Pons (tissue), 1 donor: ENCODE measurements around the gene ZNF236.
"Not testable (repeated sequence)": the region's sequence is repeated elsewhere in the genome, so short reads cannot be mapped to it uniquely, and the experiment has no call there.

Experiments used
- DNase-seq: peaks from one replicate; pipeline ENCODE4 v3.0.0-alpha.2; 2016; ENCODE audit warnings: low spot score

ZNF236 gene

DNA sequence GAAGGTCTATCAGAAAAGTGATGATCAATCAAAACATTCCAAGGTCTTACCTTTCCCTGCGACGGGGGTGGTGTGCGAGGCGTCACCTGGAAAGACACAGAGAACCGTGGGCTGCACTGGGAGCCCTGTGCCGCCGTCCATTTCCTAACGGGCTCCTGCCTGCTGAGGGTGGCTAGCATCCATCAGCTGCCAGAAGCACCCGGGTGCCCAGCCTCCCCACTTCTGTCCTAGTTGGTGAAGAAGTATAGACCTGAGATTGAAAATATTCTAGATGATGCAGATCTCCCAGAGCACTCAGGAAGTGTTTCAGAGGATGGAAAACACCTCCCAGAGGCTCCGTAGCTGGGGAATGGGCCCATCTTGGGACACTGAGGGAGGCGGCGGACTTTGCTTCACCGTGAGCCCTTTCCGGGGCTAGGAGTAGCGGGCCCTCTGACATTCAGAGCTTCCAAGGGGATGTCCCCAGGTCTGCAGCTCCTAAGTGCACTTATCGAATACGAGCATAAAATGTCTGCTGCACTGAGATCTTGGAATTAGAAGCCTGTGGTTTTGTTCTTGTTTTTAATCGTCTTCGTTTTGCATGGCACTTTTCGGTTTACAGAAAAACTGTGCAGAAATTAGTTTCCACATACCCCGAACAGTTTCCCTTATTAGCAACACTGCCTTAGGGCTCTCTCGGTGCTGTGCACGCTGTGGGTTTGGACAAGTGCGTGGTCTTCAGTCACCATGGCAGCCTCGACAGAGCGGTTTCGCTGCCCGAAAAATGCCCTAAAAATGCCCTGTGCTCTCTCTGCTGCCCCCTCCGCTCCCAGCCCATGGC lies 166.7 kb downstream of the ZNF236 start:
- peak; percentile 6 for DNase-seq

DNA sequence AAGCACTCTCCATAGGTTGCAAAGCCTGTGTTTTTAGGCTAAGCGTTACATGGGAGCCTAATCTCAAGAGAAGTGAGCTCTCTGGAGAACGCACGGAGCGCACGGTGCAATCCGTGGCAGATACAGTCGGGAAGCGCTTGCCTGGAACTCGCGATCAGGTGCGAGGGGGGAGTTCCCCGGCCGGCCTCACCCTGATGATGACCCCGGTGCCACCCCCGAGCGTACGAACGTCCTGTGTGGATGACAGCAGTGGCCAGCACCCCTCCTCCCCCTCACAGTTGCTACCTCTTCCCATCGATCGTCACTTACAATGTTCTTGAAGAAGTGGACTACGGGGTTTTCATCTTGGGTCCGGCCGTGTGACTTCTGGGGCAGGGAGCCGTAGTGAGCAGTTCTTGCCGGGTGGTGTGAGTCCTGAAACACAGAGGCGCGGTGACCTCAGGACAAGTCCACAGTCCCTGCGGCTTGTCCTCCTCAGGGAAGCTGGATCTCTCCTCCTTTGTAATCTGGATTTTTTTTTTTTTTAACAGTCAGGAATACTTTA lies 167.4 kb downstream of the ZNF236 start:
- DNase-seq = no peak

DNA sequence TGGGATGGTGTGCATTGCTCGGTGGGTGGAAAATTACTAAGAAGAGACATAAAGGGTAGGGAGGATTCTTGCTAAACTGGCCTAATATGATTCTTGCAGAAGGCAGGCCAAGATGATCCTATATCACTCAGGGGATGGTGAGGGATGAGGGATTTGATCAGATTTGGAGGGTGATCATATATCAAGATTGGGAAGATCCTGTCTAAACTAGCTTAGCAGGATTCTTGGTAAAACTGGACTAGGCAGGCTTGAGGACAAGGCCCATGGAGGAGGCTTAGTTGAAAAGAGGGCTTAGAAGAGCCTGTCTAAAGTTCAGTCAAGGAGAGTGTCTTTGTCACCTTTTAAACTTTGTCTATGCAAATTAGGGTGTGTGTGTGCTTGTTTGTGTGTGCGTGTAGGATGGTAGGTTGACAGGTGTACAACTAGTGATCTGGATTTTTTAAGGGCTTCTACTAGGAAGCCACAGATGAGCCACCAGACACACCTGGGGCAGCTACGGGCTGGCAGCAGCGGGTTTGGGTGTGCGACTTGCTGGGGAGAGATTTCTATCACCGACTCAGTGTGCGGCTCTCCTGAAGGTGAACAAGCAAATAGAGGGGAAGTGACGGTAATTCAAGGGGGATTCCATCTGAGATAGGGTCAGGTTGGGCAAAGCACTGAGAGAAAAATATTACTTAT lies 168.1 kb downstream of the ZNF236 start:
- not testable (repeated sequence) for DNase-seq

DNA sequence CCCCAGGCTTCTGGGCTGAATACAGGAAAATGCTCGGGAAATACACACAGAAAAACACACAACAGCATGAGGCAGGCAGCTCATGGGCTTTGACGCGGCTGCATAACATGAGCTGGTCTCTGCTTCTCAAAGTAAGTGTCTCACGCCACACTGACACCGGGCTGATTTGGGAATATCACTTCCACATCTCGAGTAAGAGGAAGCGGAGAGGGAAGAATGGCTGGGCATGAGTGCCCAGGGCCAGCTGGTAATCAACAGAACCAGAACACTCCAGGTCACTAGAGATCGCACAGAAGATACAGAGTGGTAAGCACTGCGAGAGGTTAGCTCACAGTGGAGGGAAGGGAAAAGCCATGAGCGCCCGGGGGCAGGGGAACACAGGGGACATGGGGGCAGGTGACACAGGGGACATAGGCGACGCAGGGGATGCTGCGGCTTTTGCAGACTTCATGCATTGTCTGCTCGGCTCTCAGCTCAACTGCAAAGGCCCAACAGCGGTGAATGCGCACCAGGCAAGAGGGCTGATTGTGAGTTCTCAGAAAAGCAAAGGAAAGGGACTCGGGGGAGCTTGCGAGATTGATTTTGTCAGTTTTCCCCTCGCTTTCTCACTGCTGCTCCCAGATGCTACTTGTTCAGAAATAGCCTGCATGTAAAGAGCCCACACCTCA lies 168.8 kb downstream of the ZNF236 start:
- DNase-seq = no peak

DNA sequence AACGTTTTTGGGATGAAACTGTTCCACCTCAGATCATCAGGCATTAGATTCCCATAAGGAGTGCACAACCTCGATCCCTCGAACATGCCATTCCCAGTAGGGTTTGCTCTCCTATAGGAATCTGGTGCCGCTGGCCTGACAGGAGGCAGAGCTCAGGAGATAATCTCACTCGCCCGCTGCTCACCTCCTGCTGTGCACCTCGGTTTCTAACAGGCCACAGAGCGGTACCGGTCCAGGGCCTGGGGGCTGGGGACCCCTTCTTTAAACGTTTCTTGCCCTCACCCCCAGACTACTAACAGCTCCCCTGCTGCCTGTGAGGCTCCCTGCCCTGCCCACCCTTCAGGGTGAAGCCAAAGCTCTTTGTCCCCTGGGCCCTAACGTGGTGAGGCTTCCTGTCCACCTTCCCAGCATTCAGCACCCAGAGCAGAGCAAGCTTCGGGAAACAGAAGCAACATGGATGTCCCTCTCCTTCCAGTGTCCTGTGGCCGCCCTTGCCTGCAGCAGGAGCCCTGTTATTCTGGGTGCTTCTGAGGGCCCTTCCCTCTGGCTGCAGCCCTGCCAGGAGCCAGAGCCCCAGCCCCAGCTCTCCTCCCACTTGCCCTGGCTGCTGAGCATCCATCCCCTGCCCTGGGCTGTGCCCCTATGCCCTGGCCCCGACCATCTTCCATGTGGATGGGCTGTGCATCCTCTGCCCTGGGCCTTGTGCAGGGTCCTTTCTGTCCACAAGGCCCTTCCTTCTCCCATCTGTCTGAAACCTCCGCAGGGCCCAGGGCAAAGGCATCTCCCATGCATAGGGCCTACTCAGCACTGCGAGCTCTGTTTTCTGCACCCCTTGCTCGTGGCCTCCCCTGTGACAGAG lies 170.1 kb downstream of the ZNF236 start:
- DNase-seq = no peak

GRCh38 chr18:76993085-76993382 lies 170.7 kb downstream of the ZNF236 start:
- no peak for DNase-seq

DNA sequence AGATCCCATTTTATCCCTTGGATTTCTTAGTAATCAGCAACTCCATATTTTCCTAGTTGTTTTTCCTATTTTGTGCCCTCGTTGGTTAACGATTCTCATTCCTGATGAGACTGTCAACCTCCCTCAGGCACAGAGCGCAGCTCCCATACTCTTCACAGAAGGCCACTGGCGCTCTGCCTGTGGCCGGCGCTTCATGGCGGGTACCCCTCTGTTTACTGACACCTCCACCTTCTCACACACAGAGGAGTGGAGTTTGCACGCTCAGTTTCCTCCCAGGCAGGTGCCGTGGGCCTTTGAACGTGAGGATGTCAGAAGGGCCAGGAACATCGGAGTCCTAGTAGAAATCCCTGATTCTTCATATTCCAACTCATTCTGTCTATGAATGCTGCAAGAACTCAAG lies 171.2 kb downstream of the ZNF236 start:
- no peak for DNase-seq

DNA sequence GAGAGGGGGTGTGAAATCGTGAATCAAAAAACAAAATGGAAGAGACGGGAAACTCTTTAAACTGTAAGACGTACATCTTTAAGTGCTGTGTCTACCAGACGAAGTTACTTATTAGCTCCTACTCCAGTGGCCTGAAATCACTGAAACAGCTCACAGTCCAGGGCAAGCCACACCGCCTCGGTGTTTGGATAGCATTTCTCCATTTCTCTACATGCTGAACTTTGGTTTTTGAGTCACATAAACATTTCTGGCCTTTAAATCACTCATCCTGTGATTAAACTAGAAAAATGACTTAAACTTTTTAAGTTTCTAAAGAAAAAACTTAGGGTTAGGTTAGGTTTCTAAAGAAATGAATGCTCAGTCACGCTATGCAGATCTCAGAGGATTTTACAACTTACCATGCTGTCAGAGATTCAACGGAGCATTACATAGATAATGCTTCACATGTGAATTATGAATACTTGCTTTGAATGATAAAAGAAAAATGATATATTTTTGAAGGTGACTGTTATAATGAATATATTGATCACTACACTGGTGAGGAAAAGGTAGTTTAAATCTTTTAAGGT lies 171.8 kb downstream of the ZNF236 start:
- no peak for DNase-seq

- no peak for DNase-seq
These were observed 173.5 kb downstream of the ZNF236 start for GRCh38 chr18:76995896-76996295.

GRCh38 chr18:76996429-76996828 lies 174.1 kb downstream of the ZNF236 start:
- DNase-seq = no peak

DNA sequence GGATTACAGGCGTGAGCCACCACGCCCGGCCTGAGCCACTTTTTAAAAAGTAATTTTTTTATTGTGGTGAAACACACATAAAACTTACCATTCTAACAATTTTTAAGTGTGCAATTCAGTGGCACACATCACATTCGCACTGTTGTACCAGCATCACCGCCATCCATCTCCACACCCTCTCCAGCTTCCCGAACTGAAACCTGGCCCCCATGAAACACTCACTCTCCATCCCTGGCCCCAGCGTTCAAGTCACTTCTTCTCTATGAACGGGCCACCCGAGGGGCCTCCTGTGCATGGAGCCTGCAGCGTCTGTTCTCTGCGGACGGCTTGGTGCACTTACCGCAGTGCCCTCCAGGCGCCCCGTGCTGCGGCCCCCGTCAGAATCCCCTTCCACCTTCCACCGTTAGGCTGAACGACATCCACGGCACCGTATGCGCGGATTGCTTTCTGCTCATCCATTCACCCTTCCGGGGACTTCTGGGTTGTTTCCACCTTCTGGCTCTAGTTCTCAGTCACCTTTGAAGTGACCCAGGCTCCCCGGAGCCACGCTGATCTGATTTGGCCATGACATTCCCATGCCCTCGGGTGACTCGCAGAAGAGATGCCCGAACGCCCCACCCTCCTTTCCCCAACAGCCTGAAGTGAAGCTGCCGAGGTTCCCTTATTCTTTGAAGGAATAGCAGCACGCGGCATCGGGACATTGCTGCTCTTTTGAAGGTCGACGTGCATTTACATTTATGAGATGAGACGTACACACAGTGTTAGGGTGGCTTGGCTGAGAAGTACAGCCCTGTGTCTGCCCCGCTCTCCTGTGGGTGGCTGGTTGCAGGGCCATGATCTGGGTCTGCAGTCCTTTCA lies 175.8 kb downstream of the ZNF236 start:
- no peak for DNase-seq

DNA sequence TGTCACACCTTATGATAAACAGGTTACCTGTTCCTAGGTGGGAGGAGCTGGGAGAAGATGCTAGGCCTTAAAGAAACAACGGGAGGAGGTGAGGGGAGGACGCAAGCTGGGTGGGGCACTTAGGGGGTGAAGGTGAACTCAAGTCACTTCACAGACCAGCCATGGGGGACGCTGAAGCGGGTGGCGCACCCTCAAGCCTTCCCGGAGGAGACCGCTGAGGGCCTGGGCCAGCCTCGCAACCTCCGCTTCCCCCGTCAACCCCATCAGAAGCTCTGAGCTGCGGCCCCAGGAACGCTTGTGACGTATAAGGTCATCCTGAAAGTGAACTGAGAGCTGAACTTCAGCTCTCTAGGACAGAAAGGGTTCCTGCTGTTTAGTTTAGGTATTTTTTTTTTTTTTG lies 176.7 kb downstream of the ZNF236 start:
- no peak for DNase-seq

GRCh38 chr18:77000527-77000926 lies 178.2 kb downstream of the ZNF236 start:
- peak; percentile 78 for DNase-seq

- no peak for DNase-seq
These were observed 178.7 kb downstream of the ZNF236 start for GRCh38 chr18:77001041-77001440.

DNA sequence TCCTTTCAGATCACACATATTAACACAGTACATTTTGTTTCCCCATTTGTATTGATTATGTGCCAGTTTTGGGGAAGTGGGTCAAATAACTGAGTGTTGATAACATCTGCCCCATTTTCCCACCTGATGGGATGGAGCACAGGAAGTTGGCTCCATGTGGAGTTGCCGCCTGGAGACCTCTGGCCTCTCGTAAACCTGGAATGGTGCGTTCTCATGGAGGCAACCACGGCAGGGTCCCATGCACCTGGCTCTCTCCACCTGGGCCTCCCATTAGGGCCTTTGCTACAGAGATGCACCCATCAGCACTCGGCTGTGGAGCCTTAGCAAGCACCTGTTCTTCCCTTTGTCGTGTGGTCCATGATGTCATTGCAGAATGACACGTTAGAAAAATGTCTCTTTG lies 179.6 kb downstream of the ZNF236 start:
- DNase-seq = no peak

- DNase-seq = no peak
These were observed 180.1 kb downstream of the ZNF236 start for GRCh38 chr18:77002496-77002895.

- no peak for DNase-seq
These were observed 181.0 kb downstream of the ZNF236 start for GRCh38 chr18:77003316-77003715.

DNA sequence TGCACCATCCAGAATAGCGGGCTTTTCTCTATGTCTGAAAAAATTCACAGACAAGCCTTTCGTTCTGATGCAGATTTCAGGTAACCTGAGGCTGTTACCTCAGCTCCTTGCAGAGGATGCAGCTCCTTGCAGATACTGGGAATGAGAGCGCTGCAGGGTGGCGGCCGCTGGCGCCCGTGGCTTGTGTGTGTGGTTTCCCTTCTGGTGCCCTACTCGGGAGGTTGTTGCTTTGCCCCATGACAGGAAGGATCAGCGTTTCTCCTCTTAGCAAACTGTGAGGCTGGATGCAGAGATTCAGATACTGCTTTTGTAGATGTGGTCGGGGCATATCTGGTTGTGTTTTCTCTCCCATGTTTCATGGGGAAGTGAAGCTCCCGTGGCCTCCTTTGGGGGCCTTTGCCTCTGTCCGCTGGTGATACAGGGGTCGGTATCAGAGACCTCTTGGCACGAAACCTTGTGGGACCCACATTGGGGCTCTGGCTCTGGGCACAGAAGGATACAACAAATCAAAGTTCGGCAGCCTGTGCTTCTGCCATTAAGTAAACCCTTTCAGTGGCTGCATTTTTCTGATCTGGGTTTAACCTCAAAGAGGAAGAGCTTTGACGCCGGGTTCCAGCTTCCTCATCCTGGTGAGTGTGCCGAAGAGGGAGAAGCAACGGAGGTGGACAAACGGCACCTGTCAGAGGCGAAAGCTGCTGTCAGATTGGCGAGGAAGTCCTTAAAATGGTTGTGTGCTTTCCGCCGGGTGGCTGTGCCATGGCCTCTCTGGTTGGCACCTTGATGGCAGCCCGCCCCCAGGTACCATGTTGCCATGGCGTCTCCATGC lies 182.4 kb downstream of the ZNF236 start:
- peak; percentile 74 for DNase-seq

- DNase-seq = no peak
These were observed 183.4 kb downstream of the ZNF236 start for GRCh38 chr18:77005651-77006195.
